HCT116 (cell line): ENCODE data around the gene RPL28.

Experiments used
- EZH2 ChIP-seq: fragments of 200-600 bp; sonication (generic); IDR thresholded peaks from 2 replicates; pipeline ENCODE4 v1.6.1; 2017; ENCODE audit warnings: antibody characterized with exemption, mixed run types
- EZH2phosphoT487 ChIP-seq: fragments of 200-600 bp; IDR thresholded peaks from 2 replicates; pipeline ENCODE4 v1.6.1; 2018; ENCODE audit warnings: antibody characterized with exemption, borderline replicate concordance
- JUND ChIP-seq: IDR thresholded peaks from 2 replicates; pipeline ENCODE4 v1.6.1; 2012
- POLR2A ChIP-seq: IDR thresholded peaks from 2 replicates; pipeline ENCODE4 v1.7.0; 2011; ENCODE audit warnings: borderline replicate concordance; ENCODE audit not compliant: insufficient read depth, insufficient read length; ENCODE audit errors: extremely low read depth
- POLR2AphosphoS5 ChIP-seq: IDR thresholded peaks from 2 replicates; pipeline ENCODE4 v1.6.1; 2011; ENCODE audit warnings: mild to moderate bottlenecking, low read depth, low read length, moderate library complexity
- RAD21 ChIP-seq: IDR thresholded peaks from 2 replicates; pipeline ENCODE4 v1.6.1; 2012; ENCODE audit warnings: low read depth, mild to moderate bottlenecking
- SIN3A ChIP-seq: IDR thresholded peaks from 2 replicates; pipeline ENCODE4 v1.6.1; 2012; ENCODE audit warnings: low read depth
- SP1 ChIP-seq: IDR thresholded peaks from 2 replicates; pipeline ENCODE4 v1.6.1; 2012; ENCODE audit warnings: low read depth
- TF ChIP-seq, protein P1 (sequence below), 3 experiments: fragments of 200-600 bp in 1 of 3; sonication (generic) in 1 of 3; IDR thresholded peaks in 2 of 3; conservative IDR thresholded peaks in 1 of 3; 2 replicates each; pipeline ENCODE4 v1.5.1; 2012 to 2017; ENCODE audit warnings: low read depth in 2 of 3, low read length in 2 of 3, antibody characterized with exemption in 1 of 3, borderline replicate concordance in 1 of 3, control low read depth in 1 of 3, mild to moderate bottlenecking in 1 of 3, mixed read lengths in 1 of 3, mixed run types in 1 of 3, moderate library complexity in 1 of 3; ENCODE audit not compliant: insufficient read depth in 1 of 3

GRCh38 chr19:55398200-55398925 is 12.6 kb downstream of the RPL28 start:
- no peak for TF ChIP-seq EZH2phosphoT487
- TF ChIP-seq RAD21: no peak
- TF ChIP-seq, protein P1, sequence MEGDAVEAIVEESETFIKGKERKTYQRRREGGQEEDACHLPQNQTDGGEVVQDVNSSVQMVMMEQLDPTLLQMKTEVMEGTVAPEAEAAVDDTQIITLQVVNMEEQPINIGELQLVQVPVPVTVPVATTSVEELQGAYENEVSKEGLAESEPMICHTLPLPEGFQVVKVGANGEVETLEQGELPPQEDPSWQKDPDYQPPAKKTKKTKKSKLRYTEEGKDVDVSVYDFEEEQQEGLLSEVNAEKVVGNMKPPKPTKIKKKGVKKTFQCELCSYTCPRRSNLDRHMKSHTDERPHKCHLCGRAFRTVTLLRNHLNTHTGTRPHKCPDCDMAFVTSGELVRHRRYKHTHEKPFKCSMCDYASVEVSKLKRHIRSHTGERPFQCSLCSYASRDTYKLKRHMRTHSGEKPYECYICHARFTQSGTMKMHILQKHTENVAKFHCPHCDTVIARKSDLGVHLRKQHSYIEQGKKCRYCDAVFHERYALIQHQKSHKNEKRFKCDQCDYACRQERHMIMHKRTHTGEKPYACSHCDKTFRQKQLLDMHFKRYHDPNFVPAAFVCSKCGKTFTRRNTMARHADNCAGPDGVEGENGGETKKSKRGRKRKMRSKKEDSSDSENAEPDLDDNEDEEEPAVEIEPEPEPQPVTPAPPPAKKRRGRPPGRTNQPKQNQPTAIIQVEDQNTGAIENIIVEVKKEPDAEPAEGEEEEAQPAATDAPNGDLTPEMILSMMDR (IDR thresholded peaks at IDR 0.05 in 2 of 3, conservative IDR thresholded peaks at IDR 0.05 in 1 of 3; ENCODE audit: borderline replicate concordance in 1 of 3, insufficient read depth in 1 of 3, low read depth in 2 of 3, low read length in 2 of 3): no peak
- no peak for TF ChIP-seq SIN3A
- no peak for TF ChIP-seq SP1
- TF ChIP-seq JUND: no peak
- no peak for TF ChIP-seq EZH2
- TF ChIP-seq POLR2AphosphoS5: no peak
- TF ChIP-seq POLR2A: no peak
